Karpas-422 (cell line): ENCODE data around the gene GALNT10. TPM values are rescaled to one million over a fixed set of nuclear protein-coding genes. Genes with fewer than 3 reads are reported as not detected.

Experiments used
- DNase-seq: peaks from one replicate; pipeline ENCODE4 v3.0.0-alpha.2; 2015
- H2AFZ ChIP-seq: fragments of 200-600 bp; sonication (generic); 2 replicates; pipeline ENCODE4 v1.6.1; 2014; ENCODE audit warnings: antibody characterized with exemption, low read length, mixed read lengths
- H3K27ac ChIP-seq: fragments of 200-600 bp; sonication (generic); 2 replicates; pipeline ENCODE4 v1.5.1; 2014; ENCODE audit warnings: mild to moderate bottlenecking, low read length, moderate library complexity
- H3K27me3 ChIP-seq: fragments of 200-600 bp; sonication (generic); 2 replicates; pipeline ENCODE4 v1.6.1; 2014; ENCODE audit warnings: low read length, mixed read lengths
- H3K36me3 ChIP-seq: fragments of 200-600 bp; sonication (generic); 2 replicates; pipeline ENCODE4 v1.6.1; 2014; ENCODE audit warnings: low read length, mixed read lengths; ENCODE audit not compliant: insufficient read depth
- H3K4me1 ChIP-seq: fragments of 200-600 bp; sonication (generic); 2 replicates; pipeline ENCODE4 v1.6.1; 2014; ENCODE audit warnings: mild to moderate bottlenecking, low read length, mixed read lengths
- H3K4me2 ChIP-seq: fragments of 200-600 bp; sonication (generic); 2 replicates; pipeline ENCODE4 v1.6.1; 2014; ENCODE audit warnings: low read length, low read depth, mild to moderate bottlenecking; ENCODE audit not compliant: poor library complexity, severe bottlenecking
- H3K4me3 ChIP-seq: fragments of 200-600 bp; sonication (generic); 2 replicates; pipeline ENCODE4 v1.5.1; 2014; ENCODE audit warnings: mild to moderate bottlenecking, antibody characterized with exemption, low read length, mixed read lengths
- H3K79me2 ChIP-seq: fragments of 200-600 bp; sonication (generic); 2 replicates; pipeline ENCODE4 v1.6.1; 2014; ENCODE audit warnings: mild to moderate bottlenecking, low read length, mixed read lengths
- H3K9ac ChIP-seq: fragments of 200-600 bp; sonication (generic); 2 replicates; pipeline ENCODE4 v1.6.0; 2014; ENCODE audit warnings: low read length
- H3K9me2 ChIP-seq: fragments of 200-600 bp; sonication (generic), shearing (Covaris generic); replicated peaks from 2 replicates; pipeline ENCODE4 v1.6.0; 2014; ENCODE audit warnings: mild to moderate bottlenecking, low read length, moderate library complexity; ENCODE audit not compliant: insufficient read depth
- H3K9me3 ChIP-seq: fragments of 300-700, 200-600 bp; sonication (generic); 2 replicates; pipeline ENCODE4 v1.6.1; 2014; ENCODE audit warnings: low read length, mixed read lengths
- H4K20me1 ChIP-seq: fragments of 200-600 bp; sonication (generic); 2 replicates; pipeline ENCODE4 v1.6.1; 2014; ENCODE audit warnings: mild to moderate bottlenecking, antibody characterized with exemption, low read length, low read depth; ENCODE audit not compliant: insufficient read depth
- total RNA-seq: library from RNA; depleted of rRNA; stranded (reverse); fragments of >200 nt; shearing (Covaris generic); gene quantifications from 2 replicates; pipeline ENCODE4 v1.2.3, GENCODE V29; 2014; ENCODE audit warnings: low replicate concordance

Gene GALNT10
- total RNA-seq, 1 experiment from 2014 or later, result 3.6 TPM

DNA sequence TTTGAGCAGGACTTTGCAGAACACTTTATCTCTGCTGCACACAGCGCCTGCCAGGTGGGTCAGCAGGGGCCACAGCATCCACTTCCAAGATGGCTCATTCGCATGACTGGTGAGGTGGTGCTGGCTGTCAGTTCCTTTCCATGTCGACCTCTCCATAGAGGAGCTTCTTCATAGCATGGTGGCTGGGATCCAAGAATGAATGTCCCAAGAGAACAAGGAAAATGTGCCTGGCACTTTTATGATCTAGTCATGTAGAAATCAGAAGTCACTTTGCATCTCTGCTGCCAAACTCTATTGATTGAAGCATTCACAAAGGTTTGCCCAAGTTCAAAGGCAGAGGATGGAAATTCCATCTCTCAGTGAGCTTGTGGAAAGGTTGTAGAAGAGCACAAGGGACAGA is 85.0 kb downstream of the GALNT10 start:
- no peak overlapping the region for H3K27ac ChIP-seq
- no peaks in the 10 kb centered on the region for H3K79me2 ChIP-seq

DNA sequence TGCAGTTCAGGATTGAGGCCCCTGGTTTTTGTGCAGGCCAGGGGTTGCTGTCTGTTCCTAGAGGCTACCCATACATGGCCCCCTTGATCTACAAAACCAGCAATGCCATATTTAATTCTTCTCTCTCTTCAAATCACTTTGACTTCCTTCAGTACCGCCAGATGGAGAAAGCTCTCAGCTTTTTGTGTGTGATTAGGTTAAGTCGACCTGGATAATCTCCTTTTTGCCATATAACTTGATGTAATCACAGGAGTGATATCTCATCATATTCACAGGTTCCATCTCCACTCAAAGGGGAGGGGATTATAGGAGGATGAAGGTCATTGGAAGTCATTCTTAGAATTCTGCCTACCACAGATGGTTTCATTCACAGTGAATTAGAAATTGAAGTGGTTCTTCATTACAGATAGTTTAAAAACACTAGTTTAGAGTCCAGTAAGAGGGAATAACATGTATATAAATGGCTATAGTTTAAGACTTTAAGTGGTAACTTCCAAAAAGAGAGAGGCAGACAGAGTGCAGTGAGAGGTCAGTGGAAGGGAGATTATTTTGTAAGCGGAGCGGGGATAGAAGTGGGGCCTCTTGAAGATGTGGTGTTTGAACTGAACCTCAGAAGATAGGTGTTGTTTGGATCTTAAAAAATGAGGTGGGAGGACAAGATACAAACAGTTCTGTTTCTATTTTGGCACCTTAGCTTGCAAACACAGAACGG is 85.9 kb downstream of the GALNT10 start:
- DNase-seq, result no peak
- Histone ChIP-seq H3K27ac (no peak overlapping the region), H3K27me3 (no peaks in the 10 kb centered on the region), H3K9ac (no peak overlapping the region), H3K9me2 (no peaks in the 10 kb centered on the region), H3K4me3 (no peak overlapping the region), H3K4me2 (no peak overlapping the region), H4K20me1 (no peaks in the 10 kb centered on the region), H3K4me1 (no peaks in the 10 kb centered on the region), H2AFZ (no peak overlapping the region), H3K79me2 (no peaks in the 10 kb centered on the region), H3K9me3 (no peaks in the 10 kb centered on the region), H3K36me3 (no peaks in the 10 kb centered on the region)

More for the DNA sequence above, 85.0 kb downstream of the GALNT10 start:
- H2AFZ ChIP-seq, result no peak overlapping the region
- no peaks in the 10 kb centered on the region for H3K4me1 ChIP-seq
- no peaks in the 10 kb centered on the region for H3K36me3 ChIP-seq
- no peaks in the 10 kb centered on the region for H3K9me2 ChIP-seq
- no peaks in the 10 kb centered on the region for H4K20me1 ChIP-seq
- DNase-seq, result no peak
- no peak overlapping the region for H3K9ac ChIP-seq
- H3K9me3 ChIP-seq, result no peaks in the 10 kb centered on the region
- no peak overlapping the region for H3K4me3 ChIP-seq
- H3K27me3 ChIP-seq, result no peaks in the 10 kb centered on the region
- H3K4me2 ChIP-seq, result no peak overlapping the region

DNA sequence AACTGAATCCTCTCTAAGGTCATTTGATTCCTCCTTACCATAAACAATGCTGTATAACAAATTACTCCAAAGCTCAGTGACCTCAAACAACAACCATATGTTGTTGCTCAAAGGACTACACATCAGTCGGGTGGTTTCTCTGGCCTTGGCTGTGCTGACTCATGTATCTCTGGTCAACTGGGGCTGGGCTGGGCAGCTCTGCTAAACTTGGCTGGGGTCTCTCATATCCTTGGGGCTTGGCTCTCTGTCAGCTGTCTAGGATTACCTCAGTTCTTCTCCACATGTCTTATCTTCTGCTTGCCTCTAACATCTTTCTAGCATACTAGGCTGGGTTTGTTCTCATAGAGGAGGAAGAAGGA is 86.4 kb downstream of the GALNT10 start:
- H3K9me2 ChIP-seq, result no peaks in the 10 kb centered on the region

DNA sequence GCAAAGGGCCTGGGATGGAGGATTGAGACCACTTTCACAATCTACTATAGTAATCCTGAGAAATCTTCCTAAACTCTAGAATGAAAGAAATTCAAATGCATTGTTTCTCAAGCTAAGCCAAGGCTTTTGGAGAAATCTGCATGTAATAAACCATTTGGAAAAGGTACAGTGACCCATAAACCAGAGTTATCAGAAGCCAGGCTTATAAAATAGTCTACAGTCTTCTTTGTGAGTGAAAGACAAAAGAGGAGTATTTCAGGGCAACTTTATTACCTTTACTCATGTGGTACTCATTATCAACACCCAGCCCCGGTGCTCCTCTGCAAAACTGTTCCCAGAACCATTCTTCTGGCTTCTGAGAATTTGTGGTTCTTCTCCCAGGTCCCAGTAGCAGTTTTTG is 87.0 kb downstream of the GALNT10 start:
- no peak for DNase-seq
- Histone ChIP-seq H4K20me1 (no peaks in the 10 kb centered on the region), H3K4me3 (no peak overlapping the region), H3K36me3 (no peaks in the 10 kb centered on the region), H2AFZ (no peak overlapping the region), H3K9me3 (no peaks in the 10 kb centered on the region), H3K4me2 (no peak overlapping the region), H3K79me2 (no peaks in the 10 kb centered on the region), H3K9me2 (no peaks in the 10 kb centered on the region), H3K4me1 (no peaks in the 10 kb centered on the region), H3K27me3 (no peaks in the 10 kb centered on the region), H3K9ac (no peak overlapping the region), H3K27ac (no peak overlapping the region)

More for the DNA sequence above, 86.4 kb downstream of the GALNT10 start:
- DNase-seq, result no peak
- Histone ChIP-seq H4K20me1 (no peaks in the 10 kb centered on the region), H2AFZ (no peak overlapping the region), H3K36me3 (no peaks in the 10 kb centered on the region), H3K27me3 (no peaks in the 10 kb centered on the region), H3K79me2 (no peaks in the 10 kb centered on the region), H3K4me1 (no peaks in the 10 kb centered on the region), H3K27ac (no peak overlapping the region), H3K9me3 (no peaks in the 10 kb centered on the region), H3K9ac (no peak overlapping the region), H3K4me2 (no peak overlapping the region), H3K4me3 (no peak overlapping the region)

DNA sequence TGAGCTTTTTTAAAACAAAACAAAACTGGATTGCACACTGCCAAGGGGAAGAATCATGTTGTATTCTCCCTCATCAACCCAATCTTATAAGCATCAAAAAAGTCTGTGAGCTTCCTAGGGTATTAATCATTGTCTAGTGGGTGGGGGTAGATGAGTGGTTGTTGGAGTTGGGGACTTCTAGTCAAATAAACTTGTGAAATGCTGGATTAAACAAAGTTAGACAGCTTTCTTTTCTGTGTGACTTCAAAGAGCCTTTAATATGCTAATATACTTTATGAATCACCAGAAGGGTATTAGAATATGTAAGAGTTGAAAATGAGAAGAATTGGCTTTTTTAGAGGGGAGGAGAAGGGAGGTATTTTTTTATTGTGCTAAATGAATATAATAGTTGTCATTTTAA is 87.7 kb downstream of the GALNT10 start:
- no peak overlapping the region for H3K27ac ChIP-seq
- no peaks in the 10 kb centered on the region for H3K79me2 ChIP-seq
- H3K9me2 ChIP-seq, result no peaks in the 10 kb centered on the region
- H4K20me1 ChIP-seq, result no peaks in the 10 kb centered on the region
- H3K27me3 ChIP-seq, result no peaks in the 10 kb centered on the region
- H3K4me2 ChIP-seq, result no peak overlapping the region
- no peak overlapping the region for H2AFZ ChIP-seq
- H3K9ac ChIP-seq, result no peak overlapping the region
- no peak overlapping the region for H3K4me3 ChIP-seq
- no peaks in the 10 kb centered on the region for H3K36me3 ChIP-seq
- no peak for DNase-seq
- H3K4me1 ChIP-seq, result no peaks in the 10 kb centered on the region
- no peaks in the 10 kb centered on the region for H3K9me3 ChIP-seq

DNA sequence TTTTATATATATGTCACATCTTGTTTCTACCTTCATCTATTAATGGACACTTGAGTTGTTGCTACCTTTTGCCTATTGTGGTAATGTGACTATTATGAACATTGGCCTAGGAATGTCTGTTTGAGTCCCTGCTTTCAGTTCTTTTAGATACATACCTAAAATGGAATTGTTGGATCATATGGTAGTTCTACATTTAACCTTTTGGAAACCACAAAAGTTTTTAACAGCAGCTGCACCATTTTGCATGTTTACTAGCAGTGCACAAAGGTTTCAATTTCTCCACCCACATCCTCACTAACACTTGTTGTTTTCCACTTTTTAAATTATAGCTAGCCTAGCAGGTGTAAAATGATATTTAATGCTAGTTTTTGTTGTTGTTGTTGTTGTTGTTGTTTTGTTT is 88.4 kb downstream of the GALNT10 start:
- Histone ChIP-seq H3K4me2 (no peak overlapping the region), H3K36me3 (no peaks in the 10 kb centered on the region), H3K79me2 (no peaks in the 10 kb centered on the region), H3K9me2 (no peaks in the 10 kb centered on the region), H3K4me1 (no peaks in the 10 kb centered on the region), H4K20me1 (no peaks in the 10 kb centered on the region), H3K27me3 (no peaks in the 10 kb centered on the region), H3K9ac (no peak overlapping the region), H2AFZ (no peak overlapping the region), H3K9me3 (no peaks in the 10 kb centered on the region), H3K4me3 (no peak overlapping the region), H3K27ac (no peak overlapping the region)
- DNase-seq, result no peak

DNA sequence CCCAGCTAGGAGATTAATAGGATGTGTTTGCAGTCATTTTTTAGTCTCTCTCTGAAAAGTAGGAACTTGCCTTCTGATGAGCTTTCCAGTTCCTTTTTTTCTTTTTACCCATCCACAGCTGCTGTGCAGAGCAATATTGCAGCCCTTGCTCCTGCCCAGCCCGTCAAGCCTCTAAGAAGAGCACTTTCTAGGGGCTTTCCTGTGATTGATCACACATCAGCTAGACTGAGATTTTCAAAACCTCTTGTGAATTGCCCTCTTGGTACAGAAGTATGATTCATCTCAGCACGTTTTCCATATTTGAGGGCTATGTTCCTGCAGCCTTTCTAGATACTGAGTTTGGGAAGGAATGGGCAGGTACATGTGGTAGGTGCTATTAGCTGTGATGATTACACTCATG is 93.9 kb downstream of the GALNT10 start:
- H2AFZ ChIP-seq, result no peak overlapping the region
- H3K9ac ChIP-seq, result no peak overlapping the region
- H3K9me3 ChIP-seq, result no peaks in the 10 kb centered on the region
- H3K27me3 ChIP-seq, result no peaks in the 10 kb centered on the region
- H3K9me2 ChIP-seq, result no peaks in the 10 kb centered on the region
- no peak overlapping the region for H3K27ac ChIP-seq
- no peaks in the 10 kb centered on the region for H4K20me1 ChIP-seq
- no peak overlapping the region for H3K4me3 ChIP-seq
- no peaks in the 10 kb centered on the region for H3K4me1 ChIP-seq
- no peak for DNase-seq
- no peak overlapping the region for H3K4me2 ChIP-seq
- no peaks in the 10 kb centered on the region for H3K79me2 ChIP-seq
- no peaks in the 10 kb centered on the region for H3K36me3 ChIP-seq

DNA sequence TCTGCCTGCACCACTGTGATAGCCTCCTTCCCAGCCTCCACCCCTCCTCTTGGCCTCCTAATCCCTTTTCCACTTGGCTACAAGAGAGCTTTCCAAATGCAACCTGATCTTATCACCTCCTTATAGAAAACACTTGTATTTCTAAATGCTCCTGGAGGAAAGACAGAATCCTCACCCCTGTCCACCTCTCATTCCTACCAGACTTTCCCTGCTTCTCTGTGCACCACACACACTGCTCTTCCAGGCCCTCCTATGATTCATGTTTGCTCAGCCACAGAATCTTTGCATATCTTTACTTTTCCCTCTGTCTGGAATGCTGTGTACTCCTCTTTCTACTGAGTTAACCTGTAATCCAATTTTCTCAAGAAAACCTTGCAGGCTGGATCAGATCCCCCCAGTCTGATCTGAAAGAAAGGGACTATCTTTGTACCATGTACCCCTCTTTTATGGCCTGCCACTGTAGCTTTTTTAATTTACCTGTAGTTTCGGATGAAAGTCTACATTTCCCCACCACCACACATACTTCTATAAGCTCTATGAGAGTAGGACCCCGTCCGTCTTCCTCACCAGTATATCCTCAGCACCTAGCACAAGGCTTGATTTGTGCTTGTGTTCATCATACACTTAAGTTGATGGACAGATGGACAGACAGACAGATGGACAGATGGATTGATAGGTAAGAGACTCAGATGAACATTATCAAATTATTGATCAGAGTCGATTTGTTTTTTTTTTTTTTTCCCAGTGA is 95.3 kb downstream of the GALNT10 start:
- H3K27me3 ChIP-seq, result no peaks in the 10 kb centered on the region
- H3K4me2 ChIP-seq, result no peak overlapping the region
- H4K20me1 ChIP-seq, result no peaks in the 10 kb centered on the region
- no peaks in the 10 kb centered on the region for H3K9me2 ChIP-seq
- no peak overlapping the region for H3K9ac ChIP-seq
- no peaks in the 10 kb centered on the region for H3K36me3 ChIP-seq
- no peaks in the 10 kb centered on the region for H3K4me1 ChIP-seq
- H3K4me3 ChIP-seq, result no peak overlapping the region
- no peaks in the 10 kb centered on the region for H3K79me2 ChIP-seq
- DNase-seq, result no peak
- H2AFZ ChIP-seq, result no peak overlapping the region
- H3K27ac ChIP-seq, result no peak overlapping the region
- H3K9me3 ChIP-seq, result no peaks in the 10 kb centered on the region
